GM18502 (cell line): ENCODE measurements around the gene PTPN14.

Experiments used
- ATAC-seq: cut with Tn5 transposase; IDR thresholded peaks from one replicate; pipeline ENCODE4 v1.9.1; 2021; ENCODE audit warnings: mild to moderate bottlenecking; ENCODE audit not compliant: unreplicated experiment, poor library complexity

The PTPN14 gene

DNA sequence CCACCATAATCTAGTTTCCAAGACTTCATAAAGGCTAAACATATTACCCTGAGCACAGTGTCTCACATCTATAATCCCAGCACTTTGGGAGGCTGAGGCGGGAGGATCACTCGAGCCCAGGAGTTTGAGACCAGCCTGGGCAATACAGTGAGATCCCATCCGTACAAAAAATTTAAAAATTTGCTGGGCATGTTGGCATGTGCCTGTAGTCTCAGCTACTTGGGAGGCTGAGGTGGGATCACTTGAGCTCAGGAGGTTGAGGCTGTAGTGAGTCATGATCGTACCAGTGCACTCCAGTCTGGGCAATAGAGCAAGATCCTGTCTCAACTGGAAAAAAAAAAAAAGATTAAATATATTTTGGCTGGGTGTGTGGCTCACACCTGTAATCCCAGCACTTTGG is 90.1 kb downstream of the PTPN14 start:
- no peak for ATAC-seq

GRCh38 chr1:214460304-214460916 is 91.0 kb downstream of the PTPN14 start:
- ATAC-seq = no peak

- no peak for ATAC-seq
Measured at GRCh38 chr1:214459895-214460294, 91.5 kb downstream of the PTPN14 start.

DNA sequence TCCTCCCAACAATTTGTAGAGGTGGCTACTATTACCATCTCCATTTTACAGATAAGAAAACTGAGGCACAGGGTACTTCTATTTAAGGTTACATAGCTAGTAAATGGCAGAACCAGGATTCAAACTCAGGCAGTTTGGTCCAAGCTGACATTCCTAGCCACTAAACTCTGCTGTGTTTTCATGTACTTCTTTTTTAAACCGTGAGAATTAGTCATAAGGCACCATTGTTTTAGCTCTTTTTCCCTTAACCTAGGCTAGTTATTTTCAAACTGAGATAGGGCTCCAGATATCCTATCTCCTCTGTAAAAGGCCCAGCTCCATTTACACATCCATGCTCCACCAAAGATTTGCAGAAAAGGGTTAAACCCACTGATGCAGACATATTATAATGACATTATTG is 92.9 kb downstream of the PTPN14 start:
- no peak for ATAC-seq

DNA sequence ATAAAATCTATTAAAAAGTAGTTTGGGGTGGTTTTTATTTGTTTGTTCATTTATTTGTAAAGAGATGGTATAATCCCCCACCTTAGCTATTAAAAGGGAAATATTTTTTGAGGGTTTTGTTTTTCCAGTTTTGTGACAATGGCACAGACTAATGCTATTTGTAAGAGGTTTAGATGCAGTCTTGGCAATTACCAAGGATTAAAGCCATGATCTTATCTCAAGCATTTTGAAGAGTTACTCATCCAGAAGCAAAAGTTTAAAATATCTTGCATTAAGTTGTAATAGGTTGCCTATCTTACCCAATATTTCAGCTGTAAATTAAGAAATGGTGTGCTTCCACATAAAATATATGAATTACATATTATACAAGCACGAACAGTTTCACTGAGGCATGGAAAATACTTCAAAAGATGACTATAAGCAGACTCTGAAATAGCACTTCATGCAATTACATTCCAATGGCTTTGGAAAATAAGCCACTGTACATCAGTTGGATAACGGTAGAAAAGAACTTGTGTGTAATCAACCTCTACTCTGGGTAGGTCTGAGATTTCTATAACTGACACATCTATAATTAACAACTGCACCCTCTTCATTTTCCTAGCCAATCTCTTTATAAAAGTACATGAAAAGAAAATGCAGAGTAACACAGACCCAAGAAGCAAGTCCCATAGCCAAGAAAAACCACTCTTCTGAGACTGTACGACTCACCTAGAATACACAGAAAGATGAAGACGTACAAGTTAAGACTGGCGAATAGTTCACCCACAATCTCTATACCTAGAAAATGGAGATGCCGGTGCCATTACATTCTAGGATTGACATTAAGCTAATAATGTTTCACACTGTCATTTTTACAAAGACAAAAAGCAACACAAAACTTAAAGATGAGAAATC is 95.2 kb downstream of the PTPN14 start:
- ATAC-seq = no peak

DNA sequence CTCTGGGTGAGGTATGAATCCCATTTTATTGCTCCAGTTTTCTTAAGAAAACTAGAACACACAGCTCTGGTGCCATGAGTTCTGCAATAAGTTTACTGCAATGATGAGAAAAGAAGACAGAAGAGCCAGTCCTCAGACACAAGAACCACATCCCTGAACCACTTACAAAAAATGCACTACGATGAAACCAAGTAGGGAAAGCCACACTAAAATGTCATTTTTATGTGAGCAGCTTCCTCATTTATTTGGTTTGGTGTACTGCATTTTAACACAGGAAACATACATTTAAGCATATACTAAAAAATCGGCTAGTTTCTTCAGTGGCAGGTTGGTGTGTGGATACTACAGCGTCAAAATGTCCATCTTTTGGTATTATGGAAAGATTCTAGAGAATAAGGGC is 95.9 kb downstream of the PTPN14 start:
- ATAC-seq = no peak

- no peak for ATAC-seq
Measured at GRCh38 chr1:214454569-214455396, 96.6 kb downstream of the PTPN14 start.

DNA sequence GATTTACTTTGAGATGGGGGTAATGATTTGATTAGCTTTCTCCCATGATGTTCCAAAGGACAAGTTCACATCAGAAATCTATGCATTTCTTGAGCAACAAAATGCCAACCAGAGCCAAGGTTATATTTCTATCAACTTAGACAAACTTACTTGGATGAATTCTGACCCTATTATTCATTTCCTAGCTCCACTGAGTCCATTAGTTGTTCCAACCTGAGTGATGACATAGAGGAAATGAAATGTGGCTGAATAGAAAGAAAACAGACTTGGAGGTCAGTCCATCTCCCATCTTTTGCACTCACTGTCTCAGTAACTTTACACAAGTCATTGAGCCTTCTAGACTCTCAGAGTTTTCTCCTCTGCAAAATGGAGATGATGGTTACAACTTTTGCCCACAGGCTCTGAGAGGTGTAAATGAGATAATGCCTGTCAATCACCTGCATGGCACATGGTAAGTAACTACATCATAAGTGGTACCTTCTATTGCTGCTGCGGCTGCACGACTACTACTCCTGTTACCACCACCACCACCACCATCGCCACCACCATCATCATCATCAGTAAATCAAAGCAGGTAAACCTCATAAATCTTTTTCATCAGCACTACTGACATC is 98.2 kb downstream of the PTPN14 start:
- ATAC-seq = no peak

DNA sequence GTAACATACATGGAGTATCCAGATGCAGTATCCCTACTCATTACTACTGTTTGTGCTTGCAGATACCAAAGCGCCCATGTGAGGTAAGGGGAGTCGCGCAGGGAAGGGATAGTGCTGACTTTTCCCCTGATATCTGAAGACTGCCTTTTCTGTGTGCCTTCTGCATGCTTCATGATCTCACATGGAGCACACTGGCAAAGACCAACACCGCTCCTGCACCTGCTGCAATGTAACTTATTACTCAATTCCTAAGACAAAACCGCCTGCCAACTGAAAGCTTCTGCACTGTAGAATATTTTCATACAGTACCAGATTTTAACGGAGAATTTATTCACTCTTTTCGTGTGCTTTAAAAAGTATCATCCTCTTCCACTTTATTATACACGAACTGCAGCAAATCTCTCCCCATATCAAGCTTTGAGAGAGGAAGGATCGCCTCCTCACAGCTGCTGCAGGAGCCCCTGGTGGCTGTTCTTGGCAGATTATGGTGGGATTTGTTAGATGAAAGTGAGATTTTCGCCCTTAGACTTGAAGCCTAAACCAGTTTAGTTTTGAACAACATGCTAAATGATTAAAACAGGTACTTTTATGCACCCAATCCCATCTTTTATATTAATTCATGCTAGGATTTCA is 99.1 kb downstream of the PTPN14 start:
- no peak for ATAC-seq

DNA sequence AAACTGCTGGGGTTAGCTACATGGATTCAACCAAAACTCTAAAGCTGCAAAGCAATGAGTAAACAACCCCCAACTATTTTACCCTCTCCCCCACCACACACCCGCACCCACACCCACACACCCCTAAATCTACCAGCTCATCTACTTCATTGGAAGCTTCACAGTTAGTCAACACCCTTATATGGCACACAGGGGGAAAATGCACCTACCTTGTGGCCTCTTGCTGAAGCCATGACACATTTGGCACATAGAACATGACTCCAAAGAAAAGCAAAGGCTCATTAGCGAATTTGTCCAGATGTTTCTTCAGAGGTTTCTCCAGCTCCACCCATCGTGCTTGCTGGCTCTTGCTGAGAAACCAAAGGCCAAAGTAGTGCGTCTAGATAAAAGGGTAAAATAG is 99.8 kb downstream of the PTPN14 start:
- ATAC-seq = no peak

DNA sequence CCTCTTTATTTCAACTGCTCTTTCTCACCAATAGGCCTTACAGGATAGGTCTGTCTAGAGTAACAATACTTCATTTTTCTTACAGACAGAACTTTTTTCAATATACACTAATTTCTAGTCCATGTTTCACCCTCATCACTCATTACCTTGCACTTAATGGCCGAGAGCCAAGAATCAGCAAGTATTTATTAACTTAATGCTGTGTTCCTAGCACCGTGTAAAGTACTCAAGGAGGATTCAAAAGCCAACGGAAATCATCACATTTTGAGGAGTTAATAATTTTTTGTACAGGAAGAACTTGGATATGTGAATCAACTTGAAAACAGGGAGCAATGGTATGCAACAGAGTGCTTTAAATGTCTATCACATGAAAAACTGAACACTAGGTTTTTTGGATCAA is 102.0 kb downstream of the PTPN14 start:
- ATAC-seq = no peak

DNA sequence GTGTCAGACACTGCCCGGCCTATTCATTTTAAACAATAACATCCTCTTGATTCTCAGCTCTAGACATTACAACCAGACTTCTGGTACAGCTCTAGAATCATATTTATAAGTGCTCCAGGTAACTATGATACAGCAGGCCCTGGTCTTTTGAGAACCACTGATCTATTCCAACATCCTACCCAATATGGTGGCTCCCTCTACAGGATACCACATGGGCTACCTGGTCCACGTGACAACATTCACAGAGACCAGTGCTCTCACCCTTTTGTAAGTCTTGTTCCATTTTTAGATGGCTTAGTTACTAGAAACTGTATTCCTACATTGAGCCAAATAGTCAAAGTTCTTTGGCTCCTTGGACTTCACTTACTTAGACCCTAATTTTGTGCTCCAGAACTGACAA is 102.9 kb downstream of the PTPN14 start:
- no peak for ATAC-seq

GRCh38 chr1:214447557-214447871 is 103.9 kb downstream of the PTPN14 start:
- no peak for ATAC-seq

DNA sequence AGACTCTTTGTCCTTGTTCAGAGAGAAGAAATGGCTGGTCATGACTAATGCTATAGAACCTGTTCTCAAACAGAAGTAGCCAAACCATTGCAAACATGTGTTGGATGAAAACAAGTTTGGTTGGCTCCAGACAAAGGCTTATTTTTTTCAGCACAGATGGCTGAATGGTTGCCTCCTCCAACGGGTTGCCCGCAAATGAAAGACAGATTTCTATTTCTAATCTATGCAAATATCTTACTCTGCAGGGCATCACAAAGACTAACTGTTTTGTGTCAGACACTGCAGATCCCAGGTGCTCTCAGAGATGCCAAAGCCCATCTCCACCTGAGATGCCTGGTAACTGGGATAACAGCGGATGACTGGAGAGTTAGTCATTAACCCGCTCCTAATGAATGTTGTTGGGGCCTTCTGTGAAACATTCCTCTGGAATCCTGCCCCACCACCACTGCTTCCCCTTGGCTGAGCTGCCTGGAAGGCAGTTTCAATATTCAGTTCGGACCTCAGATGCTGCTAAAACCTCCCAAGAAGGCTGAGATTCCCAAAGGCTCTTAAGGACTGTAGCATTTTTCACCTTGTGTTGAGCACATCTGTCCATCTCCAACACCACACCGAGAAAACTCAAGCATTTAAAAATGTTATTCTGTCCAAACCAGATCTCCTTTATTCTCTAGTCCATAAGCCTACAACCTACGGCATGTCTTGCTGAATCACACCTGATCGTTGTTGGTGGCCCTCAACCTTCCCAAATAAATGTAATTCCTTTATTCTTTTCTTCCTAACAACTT is 104.4 kb downstream of the PTPN14 start:
- ATAC-seq = peak; percentile 82

GRCh38 chr1:214445831-214446614 is 105.4 kb downstream of the PTPN14 start:
- no peak for ATAC-seq

DNA sequence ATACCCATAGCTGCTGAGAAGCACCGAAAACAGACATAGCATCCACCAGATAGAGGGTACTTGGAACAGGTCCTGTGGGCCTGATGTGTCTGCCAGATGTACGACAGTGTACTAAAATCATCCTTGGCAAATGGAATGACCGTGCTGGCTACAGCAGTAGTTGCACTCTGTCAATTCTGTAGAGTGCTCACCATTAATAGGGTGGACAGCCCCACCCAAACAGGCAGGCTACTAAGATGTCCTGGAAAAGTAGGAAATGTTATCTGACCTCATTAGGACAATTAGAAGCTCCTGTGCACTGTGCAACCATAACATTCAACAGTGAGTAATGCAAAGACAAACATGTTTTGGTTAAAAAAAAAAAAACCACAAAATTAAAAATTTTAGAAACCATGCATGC is 106.2 kb downstream of the PTPN14 start:
- ATAC-seq = no peak

DNA sequence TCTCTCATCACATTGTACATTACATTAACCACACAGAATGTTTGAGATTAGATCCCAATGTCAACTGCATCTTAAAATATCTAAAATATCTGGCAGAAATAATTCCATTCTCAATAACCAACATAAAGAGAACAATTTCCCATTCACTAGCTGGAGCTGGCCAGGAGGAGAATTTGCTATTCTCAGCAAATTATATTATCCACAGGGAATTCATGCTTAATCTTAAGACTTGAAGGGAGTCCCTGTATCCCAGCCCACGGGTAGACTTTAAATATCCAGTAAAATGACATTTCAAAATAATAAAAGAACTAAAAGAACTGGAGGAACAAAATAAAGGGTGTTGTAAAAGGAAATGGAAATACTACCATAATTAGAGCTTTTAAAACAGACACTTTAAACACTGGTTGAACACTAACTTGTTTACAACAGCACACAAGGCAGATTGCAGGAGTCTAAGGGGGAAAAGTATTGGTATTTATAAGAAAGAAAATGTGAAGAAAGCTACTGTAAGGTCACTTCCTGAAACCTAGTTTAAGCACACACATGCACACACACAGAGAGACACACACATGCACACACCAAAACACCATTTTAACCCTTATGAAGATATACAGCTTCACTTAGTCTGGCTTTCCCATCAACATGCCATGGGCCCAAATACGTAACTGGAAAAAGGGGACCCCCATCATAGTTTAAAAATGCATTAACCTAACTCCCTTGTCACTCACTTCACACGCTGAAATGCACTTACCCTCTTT is 107.0 kb downstream of the PTPN14 start:
- no peak for ATAC-seq

DNA sequence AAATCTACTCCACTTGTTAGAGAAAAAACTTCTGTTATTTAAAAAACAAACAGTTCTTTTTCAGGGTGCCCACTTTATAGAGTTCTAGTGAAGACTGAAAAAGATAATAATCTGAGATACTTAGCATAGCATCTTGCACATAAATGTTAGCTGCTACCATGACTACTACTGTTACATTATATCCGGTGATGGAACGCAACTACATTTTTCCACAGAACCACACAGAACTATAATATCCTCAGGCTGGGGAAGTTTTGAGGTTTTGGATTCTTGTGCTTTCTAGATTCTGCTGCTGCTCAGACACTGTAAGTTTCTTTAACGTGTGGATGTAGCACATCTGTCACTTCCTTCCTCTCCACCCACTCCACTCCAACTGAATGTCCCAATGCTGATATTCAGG is 110.3 kb downstream of the PTPN14 start:
- ATAC-seq = no peak
